C4-2B (cell line): ENCODE data around the gene UBALD2.

Experiments used
- ZFX ChIP-seq: fragments of 450-650 bp; IDR thresholded peaks from 2 replicates; pipeline ENCODE4 v1.6.1; 2017
- TF ChIP-seq, protein P1 (sequence below): fragments of 450-650 bp; conservative IDR thresholded peaks from 2 replicates; pipeline ENCODE4 v1.5.1; 2017; ENCODE audit warnings: mild to moderate bottlenecking

DNA sequence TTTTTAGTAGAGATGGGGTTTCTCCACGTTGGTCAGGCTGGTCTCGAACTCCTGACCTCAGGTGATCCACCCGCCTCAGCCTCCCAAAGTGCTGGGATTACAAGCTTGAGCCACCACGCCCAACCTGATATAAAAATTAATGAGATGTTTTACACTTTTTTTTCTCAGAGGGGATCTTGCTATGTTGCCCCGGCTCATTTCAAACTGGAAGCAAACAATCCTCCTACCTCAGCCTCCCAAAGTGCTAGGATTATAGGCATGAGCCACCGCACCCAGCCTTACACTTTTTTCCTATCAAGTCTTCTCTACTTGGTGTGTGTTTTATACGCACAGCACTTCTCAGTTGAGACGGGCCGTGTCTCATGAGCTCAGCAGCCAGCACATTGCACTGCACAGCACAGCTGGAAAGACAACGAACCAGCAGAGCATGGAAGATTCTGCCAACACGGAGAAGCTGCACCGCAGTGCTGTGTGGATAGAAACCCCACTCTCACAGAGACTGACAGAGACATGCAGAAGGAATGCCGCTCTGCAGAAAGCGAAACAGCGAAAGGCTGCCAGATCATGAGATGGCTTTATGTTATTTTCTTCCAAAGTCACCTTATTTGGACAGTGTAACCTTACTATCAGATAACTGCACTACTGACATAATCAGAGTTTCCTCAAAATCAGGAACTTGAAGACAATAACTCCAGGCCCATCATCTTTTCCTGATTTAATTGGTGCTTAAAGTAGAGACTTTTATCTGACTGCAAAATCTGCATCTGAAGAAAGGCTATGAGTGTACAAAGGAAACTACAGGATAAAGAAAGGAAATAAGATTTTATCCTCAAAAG is 49.5 kb downstream of the UBALD2 start:
- TF ChIP-seq, protein P1, sequence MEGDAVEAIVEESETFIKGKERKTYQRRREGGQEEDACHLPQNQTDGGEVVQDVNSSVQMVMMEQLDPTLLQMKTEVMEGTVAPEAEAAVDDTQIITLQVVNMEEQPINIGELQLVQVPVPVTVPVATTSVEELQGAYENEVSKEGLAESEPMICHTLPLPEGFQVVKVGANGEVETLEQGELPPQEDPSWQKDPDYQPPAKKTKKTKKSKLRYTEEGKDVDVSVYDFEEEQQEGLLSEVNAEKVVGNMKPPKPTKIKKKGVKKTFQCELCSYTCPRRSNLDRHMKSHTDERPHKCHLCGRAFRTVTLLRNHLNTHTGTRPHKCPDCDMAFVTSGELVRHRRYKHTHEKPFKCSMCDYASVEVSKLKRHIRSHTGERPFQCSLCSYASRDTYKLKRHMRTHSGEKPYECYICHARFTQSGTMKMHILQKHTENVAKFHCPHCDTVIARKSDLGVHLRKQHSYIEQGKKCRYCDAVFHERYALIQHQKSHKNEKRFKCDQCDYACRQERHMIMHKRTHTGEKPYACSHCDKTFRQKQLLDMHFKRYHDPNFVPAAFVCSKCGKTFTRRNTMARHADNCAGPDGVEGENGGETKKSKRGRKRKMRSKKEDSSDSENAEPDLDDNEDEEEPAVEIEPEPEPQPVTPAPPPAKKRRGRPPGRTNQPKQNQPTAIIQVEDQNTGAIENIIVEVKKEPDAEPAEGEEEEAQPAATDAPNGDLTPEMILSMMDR, result no peak
- TF ChIP-seq ZFX, result no peak
